ENCODE measurements around the gene CRKL. TPM values are rescaled to one million over a fixed set of nuclear protein-coding genes. Genes with fewer than 3 reads are reported as not detected.
A peak's percentile ranks its signal among the peaks of the same experiment; 100 is the strongest.
"Not testable (repeated sequence)": the region's sequence is repeated elsewhere in the genome, so short reads cannot be mapped to it uniquely, and the experiment has no call there.

Gene CRKL
- total and polyA plus RNA-seq, 4 donors: 12.0 to 45.5 (median 22.6) TPM

GRCh38 chr22:20940904-20941385 lies 23.7 kb downstream of the CRKL start:
- Histone ChIP-seq H3K9me3 (ENCODE audit: control insufficient read depth in 4 of 4, low read length in 3 of 4) (no peaks in the 10 kb centered on the region), H3K4me3 (ENCODE audit: low read depth in 1 of 3, low read length in 3 of 3) (no peak overlapping the region), H3K36me3 (ENCODE audit: control insufficient read depth in 4 of 4, insufficient read depth in 3 of 4, low read depth in 1 of 4, low read length in 3 of 4) (peaks cover 0 to 3% (median under 1%) of the 10 kb centered on the region in 4 donors), H3K4me1 (ENCODE audit: control insufficient read depth in 4 of 4, insufficient read depth in 4 of 4, low read length in 3 of 4) (peaks cover 9 to 52% (median 43%) of the 10 kb centered on the region in 4 donors), H3K9ac (ENCODE audit: low read depth in 1 of 2, low read length in 2 of 2) (no peak overlapping the region), H3K27me3 (ENCODE audit: control insufficient read depth in 4 of 4, insufficient read depth in 4 of 4, low read length in 3 of 4) (no peaks in the 10 kb centered on the region), H3K27ac (ENCODE audit: low read depth in 1 of 2, low read length in 2 of 2) (no peak overlapping the region)
- WGBS: 91% methylated on average over 4 of the region's 4 CpGs
- TF ChIP-seq FOXA2 (IDR thresholded peaks at IDR 0.05) (no peak), HNF4A (conservative IDR thresholded peaks at IDR 0.05) (peak; percentile 51 to 76)
- DNase-seq (ENCODE audit: low spot score): no peak

- not testable (repeated sequence) for H3K27me3 ChIP-seq (ENCODE audit: control insufficient read depth in 4 of 4, insufficient read depth in 4 of 4, low read length in 3 of 4); H3K4me3 ChIP-seq (ENCODE audit: low read depth in 1 of 3, low read length in 3 of 3); H3K9ac ChIP-seq (ENCODE audit: low read depth in 1 of 2, low read length in 2 of 2); DNase-seq (ENCODE audit: low spot score); H3K27ac ChIP-seq (ENCODE audit: low read depth in 1 of 2, low read length in 2 of 2); H3K36me3 ChIP-seq (ENCODE audit: control insufficient read depth in 4 of 4, insufficient read depth in 3 of 4, low read depth in 1 of 4, low read length in 3 of 4); H3K9me3 ChIP-seq (ENCODE audit: control insufficient read depth in 4 of 4, low read length in 3 of 4)
- 86% methylated on average over 7 of the region's 7 CpGs for WGBS
- peaks cover 4 to 54% (median 34%) of the 10 kb centered on the region in 4 donors for H3K4me1 ChIP-seq (ENCODE audit: control insufficient read depth in 4 of 4, insufficient read depth in 4 of 4, low read length in 3 of 4)
Measured at GRCh38 chr22:20942203-20942902, 25.1 kb downstream of the CRKL start.

- 96% methylated on average over 8 of the region's 8 CpGs for WGBS
- no peak for DNase-seq (ENCODE audit: low spot score)
- peaks cover 4 to 53% (median 32%) of the 10 kb centered on the region in 4 donors for H3K4me1 ChIP-seq (ENCODE audit: control insufficient read depth in 4 of 4, insufficient read depth in 4 of 4, low read length in 3 of 4)
- no peaks in the 10 kb centered on the region for H3K27me3 ChIP-seq (ENCODE audit: control insufficient read depth in 4 of 4, insufficient read depth in 4 of 4, low read length in 3 of 4)
- H3K36me3 ChIP-seq (ENCODE audit: control insufficient read depth in 4 of 4, insufficient read depth in 3 of 4, low read depth in 1 of 4, low read length in 3 of 4): peaks cover 0 to 1% (median 0%) of the 10 kb centered on the region in 4 donors
- no peak overlapping the region for H3K27ac ChIP-seq (ENCODE audit: low read depth in 1 of 2, low read length in 2 of 2)
- H3K4me3 ChIP-seq (ENCODE audit: low read depth in 1 of 3, low read length in 3 of 3): no peak overlapping the region
- TF ChIP-seq JUND (IDR thresholded peaks at IDR 0.05): no peak
- TF ChIP-seq FOXA1 (IDR thresholded peaks at IDR 0.05): no peak
- no peak for TF ChIP-seq EGR1 (IDR thresholded peaks at IDR 0.05; ENCODE audit: low read depth in 2 of 2)
- TF ChIP-seq, protein P1, sequence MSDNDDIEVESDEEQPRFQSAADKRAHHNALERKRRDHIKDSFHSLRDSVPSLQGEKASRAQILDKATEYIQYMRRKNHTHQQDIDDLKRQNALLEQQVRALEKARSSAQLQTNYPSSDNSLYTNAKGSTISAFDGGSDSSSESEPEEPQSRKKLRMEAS (IDR thresholded peaks at IDR 0.05): no peak
- TF ChIP-seq REST (IDR thresholded peaks at IDR 0.05): no peak
- TF ChIP-seq NR2F2 (IDR thresholded peaks at IDR 0.05): no peak
- TF ChIP-seq YY1 (IDR thresholded peaks at IDR 0.05): no peak
- no peak for TF ChIP-seq SP1 (IDR thresholded peaks at IDR 0.05)
- TF ChIP-seq FOXA2 (IDR thresholded peaks at IDR 0.05): no peak
- TF ChIP-seq GABPA (IDR thresholded peaks at IDR 0.05 in 1 of 2, conservative IDR thresholded peaks at IDR 0.05 in 1 of 2): no peak
- TF ChIP-seq HNF4A (conservative IDR thresholded peaks at IDR 0.05): no peak
- no peak for TF ChIP-seq TAF1 (conservative IDR thresholded peaks at IDR 0.05)
- no peak for TF ChIP-seq ATF3 (IDR thresholded peaks at IDR 0.05)
- TF ChIP-seq ZBTB33 (IDR thresholded peaks at IDR 0.05): no peak
- TF ChIP-seq, protein P2, sequence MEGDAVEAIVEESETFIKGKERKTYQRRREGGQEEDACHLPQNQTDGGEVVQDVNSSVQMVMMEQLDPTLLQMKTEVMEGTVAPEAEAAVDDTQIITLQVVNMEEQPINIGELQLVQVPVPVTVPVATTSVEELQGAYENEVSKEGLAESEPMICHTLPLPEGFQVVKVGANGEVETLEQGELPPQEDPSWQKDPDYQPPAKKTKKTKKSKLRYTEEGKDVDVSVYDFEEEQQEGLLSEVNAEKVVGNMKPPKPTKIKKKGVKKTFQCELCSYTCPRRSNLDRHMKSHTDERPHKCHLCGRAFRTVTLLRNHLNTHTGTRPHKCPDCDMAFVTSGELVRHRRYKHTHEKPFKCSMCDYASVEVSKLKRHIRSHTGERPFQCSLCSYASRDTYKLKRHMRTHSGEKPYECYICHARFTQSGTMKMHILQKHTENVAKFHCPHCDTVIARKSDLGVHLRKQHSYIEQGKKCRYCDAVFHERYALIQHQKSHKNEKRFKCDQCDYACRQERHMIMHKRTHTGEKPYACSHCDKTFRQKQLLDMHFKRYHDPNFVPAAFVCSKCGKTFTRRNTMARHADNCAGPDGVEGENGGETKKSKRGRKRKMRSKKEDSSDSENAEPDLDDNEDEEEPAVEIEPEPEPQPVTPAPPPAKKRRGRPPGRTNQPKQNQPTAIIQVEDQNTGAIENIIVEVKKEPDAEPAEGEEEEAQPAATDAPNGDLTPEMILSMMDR (IDR thresholded peaks at IDR 0.05; ENCODE audit: low read depth, low read length, missing input control): no peak
- TF ChIP-seq RAD21 (IDR thresholded peaks at IDR 0.05): no peak
- TF ChIP-seq RXRA (IDR thresholded peaks at IDR 0.05): no peak
- no peak overlapping the region for H3K9ac ChIP-seq (ENCODE audit: low read depth in 1 of 2, low read length in 2 of 2)
- H3K9me3 ChIP-seq (ENCODE audit: control insufficient read depth in 4 of 4, low read length in 3 of 4): no peaks in the 10 kb centered on the region
Measured at GRCh38 chr22:20943104-20943933, 26.1 kb downstream of the CRKL start.

Data from liver (tissue), 9 donors.